Measurements from ENCODE around the gene SH3TC1. TPM values are rescaled to one million over a fixed set of nuclear protein-coding genes. Genes with fewer than 3 reads are reported as not detected.

Gene SH3TC1
- total RNA-seq, 1 experiment from 2014 or later, result 7.8 TPM

DNA sequence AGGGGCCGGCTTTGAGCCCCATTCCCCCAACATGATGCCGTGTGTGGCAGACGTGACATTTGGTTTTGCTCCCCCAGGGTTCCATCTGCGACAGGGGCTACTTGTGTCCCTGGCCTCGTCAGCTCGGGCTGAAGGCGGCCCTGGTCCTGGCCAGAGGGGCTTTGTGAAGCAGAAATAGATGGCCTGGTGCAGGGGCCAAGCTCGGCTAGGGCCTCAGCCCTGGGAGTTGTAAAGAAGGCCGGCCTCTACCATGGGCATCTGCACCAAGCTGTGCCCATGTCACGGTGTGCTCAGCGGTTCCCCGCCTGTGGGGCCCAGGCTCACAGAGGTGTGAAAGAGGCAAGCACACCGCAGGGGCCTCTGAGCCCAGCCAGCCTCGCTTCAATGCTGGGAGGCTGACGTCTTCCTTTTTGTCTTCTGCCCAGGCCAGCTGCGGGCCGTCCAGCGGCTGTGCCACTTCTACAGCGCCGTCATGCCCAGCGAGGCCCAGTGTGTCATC is 32.5 kb downstream of the SH3TC1 start:
- H3K27ac Mint-ChIP-seq (ENCODE audit: unreplicated experiment), result no peak overlapping the region
- H3K4me1 Mint-ChIP-seq (ENCODE audit: low read depth, unreplicated experiment), result no peaks in the 10 kb centered on the region
- no peak for TF ChIP-seq CTCF (IDR thresholded peaks at IDR 0.05; ENCODE audit: unreplicated experiment)
- no peaks in the 10 kb centered on the region for H3K36me3 Mint-ChIP-seq (ENCODE audit: insufficient read depth, unreplicated experiment)
- no peak overlapping the region for H3K4me3 Mint-ChIP-seq (ENCODE audit: low read depth, unreplicated experiment)
- no peak for DNase-seq
- BruUV-seq (replicated peaks), result no TSS peak
- intact Hi-C loops (cut with micrococcal nuclease; ENCODE audit: unreplicated experiment), result no loop called here
- CTCF ChIA-PET, result no interaction called here
- H3K9me3 Mint-ChIP-seq (ENCODE audit: low read depth, unreplicated experiment), result no peaks in the 10 kb centered on the region
- no peaks in the 10 kb centered on the region for H3K27me3 Mint-ChIP-seq (ENCODE audit: unreplicated experiment)

GRCh38 chr4:8232748-8233147 is 33.7 kb downstream of the SH3TC1 start:
- intact Hi-C loops (cut with micrococcal nuclease; ENCODE audit: unreplicated experiment), result no loop called here
- CTCF ChIA-PET, result no interaction called here
- no peak overlapping the region for H3K27ac Mint-ChIP-seq (ENCODE audit: unreplicated experiment)
- H3K4me1 Mint-ChIP-seq (ENCODE audit: low read depth, unreplicated experiment), result no peaks in the 10 kb centered on the region
- no TSS peak for BruUV-seq (replicated peaks)
- no peaks in the 10 kb centered on the region for H3K9me3 Mint-ChIP-seq (ENCODE audit: low read depth, unreplicated experiment)
- H3K27me3 Mint-ChIP-seq (ENCODE audit: unreplicated experiment), result no peaks in the 10 kb centered on the region
- no peak for DNase-seq
- H3K4me3 Mint-ChIP-seq (ENCODE audit: low read depth, unreplicated experiment), result no peak overlapping the region
- H3K36me3 Mint-ChIP-seq (ENCODE audit: insufficient read depth, unreplicated experiment), result no peaks in the 10 kb centered on the region
- TF ChIP-seq CTCF (IDR thresholded peaks at IDR 0.05; ENCODE audit: unreplicated experiment), result no peak

DNA sequence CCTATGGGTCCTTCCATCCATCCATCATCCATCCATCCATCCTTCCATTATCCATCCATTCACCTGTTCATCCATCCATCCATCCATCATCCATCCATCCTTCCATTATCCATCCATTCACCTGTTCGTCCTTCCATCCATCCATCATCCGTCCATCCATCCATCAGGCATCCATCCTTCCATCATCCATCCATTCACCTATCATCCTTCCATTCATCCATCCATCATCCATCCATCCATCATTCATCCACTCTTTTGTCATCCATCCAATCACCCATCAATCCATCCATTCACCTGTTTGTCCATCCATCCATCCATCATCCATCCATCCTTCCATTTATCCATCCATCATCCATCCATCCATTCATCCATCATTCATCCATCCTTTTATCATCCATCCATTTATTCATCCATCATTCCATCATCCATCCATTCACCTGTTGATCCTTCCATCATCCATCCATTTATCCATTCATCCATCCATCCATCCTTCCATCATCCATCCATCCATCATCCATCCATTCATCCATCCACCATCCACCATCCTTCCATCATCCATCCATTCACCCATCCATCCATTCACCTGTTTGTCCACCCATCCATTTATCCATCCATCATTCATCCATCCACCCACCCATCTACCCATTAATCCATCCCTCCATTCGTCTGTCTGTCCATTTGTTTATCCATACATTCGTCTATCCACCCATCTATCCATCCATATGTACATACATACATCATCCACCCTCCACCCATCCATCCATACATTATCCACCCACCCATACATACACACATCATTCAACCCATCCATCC is 34.8 kb downstream of the SH3TC1 start:
- Mint-ChIP-seq H3K27ac (ENCODE audit: unreplicated experiment) (no peak overlapping the region), H3K4me3 (ENCODE audit: low read depth, unreplicated experiment) (no peak overlapping the region), H3K9me3 (ENCODE audit: low read depth, unreplicated experiment) (no peaks in the 10 kb centered on the region), H3K27me3 (ENCODE audit: unreplicated experiment) (no peaks in the 10 kb centered on the region), H3K4me1 (ENCODE audit: low read depth, unreplicated experiment) (no peaks in the 10 kb centered on the region), H3K36me3 (ENCODE audit: insufficient read depth, unreplicated experiment) (no peaks in the 10 kb centered on the region)
- no peak for TF ChIP-seq CTCF (IDR thresholded peaks at IDR 0.05; ENCODE audit: unreplicated experiment)
- no TSS peak for BruUV-seq (replicated peaks)
- DNase-seq, result no peak
- CTCF ChIA-PET, result no interaction called here
- intact Hi-C loops (cut with micrococcal nuclease; ENCODE audit: unreplicated experiment), result no loop called here

DNA sequence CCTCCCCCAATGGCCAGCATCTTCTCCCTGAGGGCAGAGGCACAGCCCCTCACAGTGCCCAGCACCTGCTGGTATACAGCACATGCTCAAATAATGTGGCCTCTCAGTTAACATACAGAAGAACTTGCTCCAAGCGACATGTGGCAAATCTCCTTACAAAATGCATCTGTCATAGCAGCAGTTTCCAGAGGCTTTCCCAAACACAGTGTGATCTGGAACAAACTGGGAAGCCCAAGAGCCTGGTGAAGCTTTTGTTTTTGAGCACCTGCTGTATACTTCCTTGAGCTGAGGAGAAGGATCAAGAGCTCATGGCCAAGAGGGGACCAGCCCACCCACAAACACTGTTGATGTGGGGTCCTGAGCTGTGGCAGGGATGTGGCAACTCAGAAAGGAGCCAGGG is 35.6 kb downstream of the SH3TC1 start:
- no peaks in the 10 kb centered on the region for H3K36me3 Mint-ChIP-seq (ENCODE audit: insufficient read depth, unreplicated experiment)
- no peaks in the 10 kb centered on the region for H3K9me3 Mint-ChIP-seq (ENCODE audit: low read depth, unreplicated experiment)
- H3K4me1 Mint-ChIP-seq (ENCODE audit: low read depth, unreplicated experiment), result no peaks in the 10 kb centered on the region
- CTCF ChIA-PET, result interaction anchor here (1.6 kb wide), 1 partner anchor 58 kb away, joined by 6 read pairs; no protein-coding TSS in a partner anchor
- intact Hi-C loops (cut with micrococcal nuclease; ENCODE audit: unreplicated experiment), result no loop called here
- no peak overlapping the region for H3K4me3 Mint-ChIP-seq (ENCODE audit: low read depth, unreplicated experiment)
- no peak for TF ChIP-seq CTCF (IDR thresholded peaks at IDR 0.05; ENCODE audit: unreplicated experiment)
- H3K27me3 Mint-ChIP-seq (ENCODE audit: unreplicated experiment), result no peaks in the 10 kb centered on the region
- BruUV-seq (replicated peaks), result no TSS peak
- H3K27ac Mint-ChIP-seq (ENCODE audit: unreplicated experiment), result no peak overlapping the region
- no peak for DNase-seq

All from Calu3 (cell line).